HepG2 (cell line): ENCODE results near the gene IRF2. TPM values are rescaled to one million over a fixed set of nuclear protein-coding genes. Genes with fewer than 3 reads are reported as not detected.

Experiments used
- ATAC-seq: fragments of 200-7000 bp; cut with Tn5 transposase; 3 replicates; pipeline ENCODE4 v1.9.1; 2020; ENCODE audit warnings: mild to moderate bottlenecking, moderate library complexity
- BruUV-seq: library from RNA; stranded (reverse); fragments of 400-500 nt; replicated peaks from 2 replicates; lab custom pipeline; 2021; lab: Mats Ljungman, UMichigan
- CTCF ChIA-PET: fragments of 300-600 bp; formaldehyde crosslinking; extraction: SDS; loops from one replicate; lab custom pipeline; 2021; ENCODE audit warnings: low total read pairs, inconsistent platforms, low intra/inter-chr PET ratio; lab: Yijun Ruan, JAX
- POLR2A ChIA-PET: fragments of 350-600 bp; sonication (Branson Sonifier 250); formaldehyde crosslinking; loops from one replicate; lab custom pipeline; 2020; ENCODE audit warnings: antibody characterized with exemption, inconsistent platforms; lab: Yijun Ruan, JAX
- DNase-seq: peaks from one replicate; pipeline ENCODE4 v3.0.0-alpha.2; 2015; ENCODE audit warnings: low spot score
- FAIRE-seq: peaks from 3 replicates; lab custom pipeline; 2011; peaks lifted over from hg19 to GRCh38; lab: Jason Lieb, UNC
- H2AFZ ChIP-seq: one replicate; pipeline ENCODE4 v1.6.1; 2011; ENCODE audit warnings: low read length, inconsistent platforms
- H3K27ac ChIP-seq: fragments of 300-600 bp; 3 replicates; pipeline ENCODE4 v1.8.0; 2011; ENCODE audit warnings: mixed run types, mild to moderate bottlenecking, mixed read lengths, low read length, inconsistent platforms; ENCODE audit not compliant: insufficient read depth; ENCODE audit errors: extremely low read length
- H3K27me3 ChIP-seq, 2 experiments: fragments of 200-600 bp in 1 of 2; 2 replicates in 1 of 2; 3 replicates in 1 of 2; pipeline versions ENCODE4 v1.6.0 to v1.8.0; 2011; ENCODE audit warnings: low read length in 2 of 2, mild to moderate bottlenecking in 2 of 2, moderate library complexity in 2 of 2, inconsistent platforms in 1 of 2; ENCODE audit not compliant: insufficient read depth in 2 of 2, control insufficient read depth in 1 of 2
- H3K36me3 ChIP-seq, 2 experiments: fragments of 200-600 bp in 1 of 2; replicated peaks in 1 of 2; 2 replicates in 1 of 2; 3 replicates in 1 of 2; pipeline versions ENCODE4 v1.5.1 to v1.8.0; 2011; ENCODE audit warnings: low read length in 2 of 2, inconsistent platforms in 1 of 2; ENCODE audit not compliant: insufficient read depth in 2 of 2, control insufficient read depth in 1 of 2
- H3K4me1 ChIP-seq: 2 replicates; pipeline ENCODE4 v1.5.1; 2012; ENCODE audit warnings: low read length, inconsistent platforms; ENCODE audit not compliant: insufficient read depth
- H3K4me2 ChIP-seq: 2 replicates; pipeline ENCODE4 v1.6.0; 2011; ENCODE audit warnings: low read depth, low read length, inconsistent platforms
- H3K4me3 ChIP-seq, 3 experiments: fragments of 200-600 bp in 1 of 3; sonication (generic), shearing (Covaris generic) in 1 of 3; replicated peaks in 1 of 3; 2 replicates each; pipeline ENCODE4 v1.5.1; 2011 to 2016; ENCODE audit warnings: low read length in 3 of 3, inconsistent platforms in 2 of 3, low read depth in 2 of 3, mild to moderate bottlenecking in 2 of 3, control low read depth in 1 of 3, mixed read lengths in 1 of 3; ENCODE audit not compliant: insufficient read depth in 1 of 3
- H3K79me2 ChIP-seq: one replicate; pipeline ENCODE4 v1.6.1; 2011; ENCODE audit warnings: low read length, inconsistent platforms; ENCODE audit not compliant: insufficient read depth
- H3K9ac ChIP-seq: 2 replicates; pipeline ENCODE4 v1.6.0; 2011; ENCODE audit warnings: mild to moderate bottlenecking, low read depth, low read length, inconsistent platforms; ENCODE audit not compliant: insufficient read depth
- H3K9me3 ChIP-seq: 2 replicates; pipeline ENCODE4 v1.5.1; 2012; ENCODE audit warnings: mild to moderate bottlenecking, low read length
- H4K20me1 ChIP-seq: 2 replicates; pipeline ENCODE4 v1.6.0; 2011; ENCODE audit warnings: inconsistent platforms, mild to moderate bottlenecking, low read length, moderate library complexity; ENCODE audit not compliant: insufficient read depth
- CHD4 ChIP-seq: fragments of 200-600 bp; sonication (generic); IDR thresholded peaks from 2 replicates; pipeline ENCODE4 v1.7.0; 2017; ENCODE audit warnings: mild to moderate bottlenecking, low read length, borderline replicate concordance
- HIVEP1 ChIP-seq: sonication (generic); formaldehyde crosslinking; IDR thresholded peaks from 2 replicates; pipeline ENCODE4 v1.4.0; 2020; ENCODE audit warnings: mild to moderate bottlenecking, missing genetic modification reagents
- POGZ ChIP-seq: sonication (generic); formaldehyde crosslinking; IDR thresholded peaks from 2 replicates; pipeline ENCODE4 v1.4.0; 2020; ENCODE audit warnings: mild to moderate bottlenecking, missing genetic modification reagents
- STAG1 ChIP-seq: sonication (generic); formaldehyde crosslinking; IDR thresholded peaks from 2 replicates; pipeline ENCODE4 v1.4.0; 2020; ENCODE audit warnings: missing genetic modification reagents
- THAP8 ChIP-seq: sonication (generic); formaldehyde crosslinking; IDR thresholded peaks from 2 replicates; pipeline ENCODE4 v1.5.1; 2020; ENCODE audit warnings: missing genetic modification reagents, mild to moderate bottlenecking, borderline replicate concordance
- ZNF816 ChIP-seq: sonication (generic); formaldehyde crosslinking; IDR thresholded peaks from 2 replicates; pipeline ENCODE4 v1.8.0; 2022; ENCODE audit warnings: missing genetic modification reagents, mild to moderate bottlenecking, borderline replicate concordance
- ZSCAN30 ChIP-seq: sonication (generic); formaldehyde crosslinking; IDR thresholded peaks from 2 replicates; pipeline ENCODE4 v1.5.0; 2020; ENCODE audit warnings: mild to moderate bottlenecking, missing genetic modification reagents
- WGBS: methylation state at CpG from one replicate; pipeline ENCODE4 v1.1.6; 2017; ENCODE audit warnings: low lambda C conversion rate; 5-methylcytosine and 5-hydroxymethylcytosine counted together
- in situ Hi-C: cut with HindIII; loops from 2 replicates; pipeline ENCODE4 v1.10.0; 2017; ENCODE audit warnings: low pct_unique_long_range_greater_than_20kb; ENCODE audit not compliant: extremely low pct_ligation_motif_present
- intact Hi-C: fragments of 100-400 bp; cut with micrococcal nuclease; formaldehyde crosslinking; loops from one replicate; pipeline ENCODE4 v1.10.0; 2022; ENCODE audit not compliant: unreplicated experiment
- polyA plus RNA-seq, 8 experiments: library from polyadenylated mRNA; depleted of rRNA in 3 of 8; stranded (reverse) in 7 of 8; unstranded in 1 of 8; fragments of >200 nt; fragmentation: Illumina TruSeq in 4 of 8; extraction: Trizol in 4 of 8; gene quantifications; 2 replicates each; pipeline versions ENCODE4 v1.2.1 to v1.2.3, GENCODE V29; 2011 to 2016; ENCODE audit warnings: low read depth in 4 of 8, missing spikeins in 1 of 8, mixed read lengths in 1 of 8; ENCODE audit not compliant: insufficient read depth in 1 of 8
- total RNA-seq, 5 experiments: library from RNA; depleted of rRNA; stranded (reverse); fragments of >200 nt; fragmentation: Illumina TruSeq; extraction: Trizol; gene quantifications; 2 replicates each; pipeline ENCODE4 v1.2.3, GENCODE V29; 2016; ENCODE audit warnings: low read depth in 1 of 5
- TF ChIP-seq, protein P1 (sequence below): sonication (generic); formaldehyde crosslinking; IDR thresholded peaks from 2 replicates; pipeline ENCODE4 v1.4.0; 2020; ENCODE audit warnings: missing genetic modification reagents

Gene IRF2
- total and polyA plus RNA-seq, 2 of the 13 experiments (the other 11 are each of a cell fraction or from before 2014, with no cell fraction given): 15.5 to 28.8 TPM

GRCh38 chr4:184400375-184400870 is 73.9 kb downstream of the IRF2 start:
- DNase-seq (no peak), ATAC-seq (no peak), FAIRE-seq (no peak)
- no peaks in the 10 kb centered on the region for H3K79me2 ChIP-seq
- TF ChIP-seq HIVEP1 (CRISPR knock-in tag): no peak
- TF ChIP-seq THAP8: no peak
- TF ChIP-seq CHD4: no peak
- TF ChIP-seq STAG1 (CRISPR knock-in tag): no peak
- no peak for TF ChIP-seq ZSCAN30
- TF ChIP-seq, protein P1, sequence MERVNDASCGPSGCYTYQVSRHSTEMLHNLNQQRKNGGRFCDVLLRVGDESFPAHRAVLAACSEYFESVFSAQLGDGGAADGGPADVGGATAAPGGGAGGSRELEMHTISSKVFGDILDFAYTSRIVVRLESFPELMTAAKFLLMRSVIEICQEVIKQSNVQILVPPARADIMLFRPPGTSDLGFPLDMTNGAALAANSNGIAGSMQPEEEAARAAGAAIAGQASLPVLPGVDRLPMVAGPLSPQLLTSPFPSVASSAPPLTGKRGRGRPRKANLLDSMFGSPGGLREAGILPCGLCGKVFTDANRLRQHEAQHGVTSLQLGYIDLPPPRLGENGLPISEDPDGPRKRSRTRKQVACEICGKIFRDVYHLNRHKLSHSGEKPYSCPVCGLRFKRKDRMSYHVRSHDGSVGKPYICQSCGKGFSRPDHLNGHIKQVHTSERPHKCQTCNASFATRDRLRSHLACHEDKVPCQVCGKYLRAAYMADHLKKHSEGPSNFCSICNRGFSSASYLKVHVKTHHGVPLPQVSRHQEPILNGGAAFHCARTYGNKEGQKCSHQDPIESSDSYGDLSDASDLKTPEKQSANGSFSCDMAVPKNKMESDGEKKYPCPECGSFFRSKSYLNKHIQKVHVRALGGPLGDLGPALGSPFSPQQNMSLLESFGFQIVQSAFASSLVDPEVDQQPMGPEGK: no peak
- no peak for TF ChIP-seq POGZ
- no peak for TF ChIP-seq ZNF816 (CRISPR knock-in tag)
- peaks cover 23 to 55% of the 10 kb centered on the region in 2 experiments for H3K36me3 ChIP-seq
- H3K4me3 ChIP-seq: no peak overlapping the region
- H3K4me2 ChIP-seq: no peak overlapping the region
- WGBS: 96% methylated on average over 7 of the region's 7 CpGs
- H3K9ac ChIP-seq: no peak overlapping the region
- no peak overlapping the region for H3K27ac ChIP-seq
- intact Hi-C loops: no loop called here
- H3K27me3 ChIP-seq: no peaks in the 10 kb centered on the region
- H3K9me3 ChIP-seq: no peaks in the 10 kb centered on the region
- no peaks in the 10 kb centered on the region for H4K20me1 ChIP-seq
- POLR2A ChIA-PET: no interaction called here
- H2AFZ ChIP-seq: no peak overlapping the region
- no peaks in the 10 kb centered on the region for H3K4me1 ChIP-seq
- CTCF ChIA-PET: no interaction called here
- no TSS peak for BruUV-seq
- in situ Hi-C loops: no loop called here
